Erythroblast (primary cell): ENCODE measurements around the gene TBC1D16.

ENCODE experiments used
- GATA1 ChIP-seq: IDR thresholded peaks from 2 replicates; pipeline ENCODE4 v1.6.1; 2011; ENCODE audit warnings: low read depth, mild to moderate bottlenecking, control low read depth, low read length, moderate library complexity
- POLR2A ChIP-seq: IDR thresholded peaks from 2 replicates; pipeline ENCODE4 v1.6.1; 2011; ENCODE audit warnings: mild to moderate bottlenecking, low read length

- no peak for TF ChIP-seq POLR2A
- no peak for TF ChIP-seq GATA1
Observed at GRCh38 chr17:79969906-79970305, 65.8 kb downstream of the TBC1D16 start.
